ENCODE data around the gene CD2. TPM values are rescaled to one million over a fixed set of nuclear protein-coding genes. Genes with fewer than 3 reads are reported as not detected.

CD2 gene
- total RNA-seq, 1 donor from 2014 or later = 0.49 TPM

Other genes starting within 250 kb of the CD2 start
- gene CD58, start 183.4 kb upstream of the CD2 start, total RNA-seq = 18.0 TPM
- gene IGSF3, start 86.7 kb upstream of the CD2 start, total RNA-seq = 47.0 TPM
- 113 TPM for gene PTGFRN, start 155.5 kb downstream of the CD2 start, total RNA-seq
- gene CD101, start 247.3 kb downstream of the CD2 start, total RNA-seq = 1.8 TPM

Measured in skin of body (tissue), 1 donor.